ENCODE measurements around the gene GPR78. TPM values are rescaled to one million over a fixed set of nuclear protein-coding genes. Genes with fewer than 3 reads are reported as not detected.

GPR78 gene
- total RNA-seq, 1 experiment from 2014 or later = 3.4 TPM

DNA sequence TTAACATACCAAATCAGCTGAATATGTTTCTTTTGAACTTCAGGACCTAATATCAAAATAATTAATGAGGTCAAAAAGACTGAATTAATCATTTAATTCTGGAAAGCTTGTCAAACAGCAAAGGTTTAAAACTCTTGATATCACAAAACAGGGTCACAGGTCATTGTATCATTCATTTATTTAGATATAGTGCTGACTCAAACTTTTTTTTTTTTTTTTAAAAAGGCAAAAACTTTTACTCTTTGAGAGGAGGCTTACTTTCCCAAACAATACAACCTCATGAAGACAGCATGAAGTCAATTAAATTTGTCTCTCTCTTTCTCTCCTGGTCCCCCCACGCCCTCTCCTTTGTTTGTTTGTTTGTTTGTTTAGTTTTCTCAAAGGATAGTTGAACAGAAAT is 15.6 kb upstream of the GPR78 start:
- Mint-ChIP-seq H3K4me1 (peaks cover 53 to 70% of the 10 kb centered on the region in 2 experiments), H3K27me3 (ENCODE audit: low read depth) (no peaks in the 10 kb centered on the region), H3K36me3 (ENCODE audit: insufficient read depth in 1 of 3, low read depth in 3 of 3) (peaks cover 0 to 4% (median 0%) of the 10 kb centered on the region in 3 experiments; a peak in 2 of 7 replicates), H3K9me3 (peaks cover 0 to 4% of the 10 kb centered on the region in 2 experiments; a peak in 2 of 5 replicates), H3K4me3 (no peak overlapping the region), H3K27ac (0 out of 7 replicates have a peak overlapping the region, but pooled peaks of 1 of the 3 experiments have one; percentile 75)
- no peak overlapping the region for H4K91ac ChIP-seq (ENCODE audit: insufficient read length, low read depth, low read length)
- no peak overlapping the region for H3K14ac ChIP-seq (ENCODE audit: insufficient read depth, low read length)
- H3K4me2 ChIP-seq (ENCODE audit: insufficient read depth, insufficient read length, low read length) = no peak overlapping the region
- TF ChIP-seq CTCF (conservative IDR thresholded peaks at IDR 0.05) = no peak
- no peak overlapping the region for H2BK5ac ChIP-seq (ENCODE audit: insufficient read length, low read length)
- no peak overlapping the region for H2AK5ac ChIP-seq (ENCODE audit: insufficient read length, low read length)
- DNase-seq = no peak
- H3K4ac ChIP-seq (ENCODE audit: low read depth, low read length) = no peak overlapping the region
- H2AFZ ChIP-seq (ENCODE audit: low read length) = no peak overlapping the region
- H3K9ac ChIP-seq (ENCODE audit: extremely low read depth, insufficient read length, low read length) = no peak overlapping the region
- H3K79me2 ChIP-seq (ENCODE audit: insufficient read depth, low read length) = no peaks in the 10 kb centered on the region
- no peak overlapping the region for H3K18ac ChIP-seq (ENCODE audit: insufficient read length, low read depth, low read length)
- no peak overlapping the region for H3K56ac ChIP-seq (ENCODE audit: insufficient read length, low read depth, low read length)
- H3K27me3 ChIP-seq (ENCODE audit: insufficient read depth, low read length) = no peaks in the 10 kb centered on the region
- no CpG with 5 or more reads among the region's 1 CpG for WGBS (ENCODE audit: extremely low coverage, insufficient read length, low lambda C conversion rate)
- H3K79me1 ChIP-seq (ENCODE audit: insufficient read depth, low read depth, low read length, poor library complexity, severe bottlenecking) = no peaks in the 10 kb centered on the region
- no peak overlapping the region for H3K27ac ChIP-seq (ENCODE audit: insufficient read length, low read depth, low read length)
- H2BK12ac ChIP-seq (ENCODE audit: insufficient read length, low read depth, low read length) = no peak overlapping the region
- H3T11ph ChIP-seq (ENCODE audit: low read length) = no peak overlapping the region
- no peak overlapping the region for H3K23ac ChIP-seq (ENCODE audit: insufficient read length, low read depth, low read length)
- H2BK20ac ChIP-seq (ENCODE audit: low read depth, low read length, poor library complexity, severe bottlenecking) = no peak overlapping the region
- H4K8ac ChIP-seq (replicated peaks; ENCODE audit: insufficient read length, low read depth, low read length) = no peak overlapping the region
- no peaks in the 10 kb centered on the region for H4K20me1 ChIP-seq (ENCODE audit: control insufficient read depth, insufficient read depth, insufficient read length)
- H3K9me3 ChIP-seq (ENCODE audit: control insufficient read depth, low read depth, low read length) = no peaks in the 10 kb centered on the region
- H4K5ac ChIP-seq (ENCODE audit: insufficient read length, low read depth, low read length) = no peak overlapping the region
- no peak overlapping the region for H2BK120ac ChIP-seq (ENCODE audit: low read depth, low read length, poor library complexity, severe bottlenecking)
- no peak overlapping the region for H2BK15ac ChIP-seq (ENCODE audit: low read depth, low read length)
- H3K23me2 ChIP-seq (ENCODE audit: insufficient read length, low read depth, low read length, poor library complexity, severe bottlenecking) = no peaks in the 10 kb centered on the region
- peaks cover 8% of the 10 kb centered on the region; the same call in 1 of the 2 replicates for H3K4me1 ChIP-seq (ENCODE audit: insufficient read depth, low read length)
